Transverse colon (tissue), 4 donors: ENCODE measurements around the gene TOX2. TPM values are rescaled to one million over a fixed set of nuclear protein-coding genes. Genes with fewer than 3 reads are reported as not detected.

Source experiments
- DNase-seq: peaks from one replicate; pipeline ENCODE4 v3.0.0-alpha.2; 2019
- H3K27ac ChIP-seq, 4 donors: fragments of 200-600 bp; sonication (generic); 2 replicates each; pipeline ENCODE4 v1.5.1; 2016 to 2018; ENCODE audit warnings: inconsistent platforms in 4 of 4
- H3K27me3 ChIP-seq: fragments of 200-600 bp; sonication (generic); 2 replicates; pipeline ENCODE4 v1.5.1; 2017; ENCODE audit warnings: inconsistent platforms
- H3K36me3 ChIP-seq, 4 donors: fragments of 200-600 bp; sonication (generic); 2 replicates each; pipeline ENCODE4 v1.5.1; 2017 to 2019; ENCODE audit warnings: inconsistent platforms in 4 of 4
- H3K4me1 ChIP-seq, 4 donors: fragments of 200-600 bp; sonication (generic); 2 replicates each; pipeline ENCODE4 v1.5.1; 2017 to 2020; ENCODE audit warnings: inconsistent platforms in 4 of 4
- H3K4me3 ChIP-seq, 4 donors: fragments of 200-600 bp; sonication (generic); 1 replicate in 1 of 4; 2 replicates in 3 of 4; pipeline versions ENCODE4 v1.5.1 to v1.6.1; 2017 to 2019; ENCODE audit warnings: inconsistent platforms in 4 of 4
- H3K9me3 ChIP-seq, 2 donors: fragments of 200-600 bp; sonication (generic); 2 replicates each; pipeline ENCODE4 v1.5.1; 2017 to 2019; ENCODE audit warnings: inconsistent platforms in 2 of 2
- CTCF ChIP-seq, 5 experiments: fragments of 200-600 bp in 3 of 5; fragments of 450-650 bp in 2 of 5; sonication (generic) in 3 of 5; IDR thresholded peaks; 1 replicate in 2 of 5; 2 replicates in 3 of 5; pipeline ENCODE4 v1.5.1; 2016 to 2017; ENCODE audit warnings: antibody characterized with exemption in 5 of 5, inconsistent platforms in 3 of 5, mild to moderate bottlenecking in 2 of 5, moderate library complexity in 1 of 5
- EP300 ChIP-seq: sonication (generic); formaldehyde crosslinking; IDR thresholded peaks from one replicate; pipeline ENCODE4 v1.6.1; 2017; ENCODE audit warnings: antibody characterized with exemption, low read depth
- POLR2A ChIP-seq: fragments of 450-650 bp; IDR thresholded peaks from one replicate; pipeline ENCODE4 v1.6.1; 2016; ENCODE audit warnings: antibody characterized with exemption, mild to moderate bottlenecking, moderate library complexity
- POLR2AphosphoS5 ChIP-seq, 3 donors: sonication (generic); formaldehyde crosslinking; IDR thresholded peaks; one replicate each; pipeline ENCODE4 v1.6.1; 2016; ENCODE audit warnings: antibody characterized with exemption in 3 of 3
- WGBS, 2 donors: methylation state at CpG; one replicate each; pipeline ENCODE4 v1.1.5; 2018; ENCODE audit warnings: low coverage in 1 of 2; 5-methylcytosine and 5-hydroxymethylcytosine counted together
- in situ Hi-C, 4 donors: fragments of 200-750 bp; cut with MboI; loops; one replicate each; pipeline versions ENCODE4 v1.15.0 to v1.15.1; 2017; ENCODE audit warnings: low sequenced_read_pairs in 3 of 4, low pct_ligation_motif_present in 1 of 4, low pct_unique_long_range_greater_than_20kb in 1 of 4
- intact Hi-C: fragments of 100-400 bp; cut with DNase I; formaldehyde crosslinking; loops from one replicate; pipeline ENCODE4 v1.15.1; 2023; ENCODE audit warnings: low total_unique reads
- total RNA-seq, 4 donors: library from RNA; depleted of rRNA; stranded (reverse); fragments of >200 nt; gene quantifications; one replicate each; pipeline ENCODE4 v1.1.0, GENCODE V29; 2016

Gene TOX2
- total RNA-seq, 4 donors from 2014 or later, result 1.5 to 15.7 (median 6.8) TPM

GRCh38 chr20:44057698-44058675 lies 143.3 kb downstream of the TOX2 start:
- intact Hi-C loops, result no loop called here
- H3K9me3 ChIP-seq, result no peaks in the 10 kb centered on the region
- TF ChIP-seq POLR2A, result no peak
- no peak for TF ChIP-seq CTCF (IDR thresholded peaks at IDR 0.05)
- TF ChIP-seq POLR2AphosphoS5 (IDR thresholded peaks at IDR 0.05), result no peak
- no peak for TF ChIP-seq EP300
- H3K36me3 ChIP-seq, result no peaks in the 10 kb centered on the region
- no peak overlapping the region for H3K27ac ChIP-seq
- H3K4me1 ChIP-seq, result no peaks in the 10 kb centered on the region
- in situ Hi-C loops, result no loop called here
- H3K4me3 ChIP-seq, result no peak overlapping the region
- WGBS, 2 donors, result 83% methylated on average over 5 of the region's 5 CpGs; no CpG with 5 or more reads in 1 of the 2 donors
- no peaks in the 10 kb centered on the region for H3K27me3 ChIP-seq
- DNase-seq, result no peak

GRCh38 chr20:44064501-44065400 lies 150.1 kb downstream of the TOX2 start:
- intact Hi-C loops (no loop called here), in situ Hi-C loops (no loop called here)

GRCh38 chr20:44065401-44066340 lies 151.0 kb downstream of the TOX2 start:
- TF ChIP-seq EP300 (no peak), CTCF (IDR thresholded peaks at IDR 0.05) (no peak), POLR2AphosphoS5 (IDR thresholded peaks at IDR 0.05) (no peak), POLR2A (no peak)
- Histone ChIP-seq H3K27ac (no peak overlapping the region), H3K9me3 (no peaks in the 10 kb centered on the region), H3K4me3 (no peak overlapping the region), H3K27me3 (no peaks in the 10 kb centered on the region), H3K4me1 (no peaks in the 10 kb centered on the region), H3K36me3 (no peaks in the 10 kb centered on the region)
- in situ Hi-C loops, result no loop called here
- no peak for DNase-seq
- WGBS, 2 donors, result 95 to 100% methylated on average over 3 to 19 of the region's 20 CpGs
- intact Hi-C loops, result no loop called here

More at GRCh38 chr20:44064501-44065400, 150.1 kb downstream of the TOX2 start:
- Histone ChIP-seq H3K27me3 (no peaks in the 10 kb centered on the region), H3K36me3 (no peaks in the 10 kb centered on the region), H3K9me3 (no peaks in the 10 kb centered on the region), H3K4me1 (no peaks in the 10 kb centered on the region), H3K4me3 (no peak overlapping the region), H3K27ac (no peak overlapping the region)
- no peak for DNase-seq
- 93 to 95% methylated on average over 5 to 17 of the region's 17 CpGs for WGBS, 2 donors
- no peak for TF ChIP-seq POLR2AphosphoS5 (IDR thresholded peaks at IDR 0.05)
- TF ChIP-seq EP300, result no peak
- no peak for TF ChIP-seq CTCF (IDR thresholded peaks at IDR 0.05)
- TF ChIP-seq POLR2A, result no peak
